Astrocyte (in vitro differentiated cells and primary cell): ENCODE measurements around the gene NUP62.

Source experiments
- EZH2 ChIP-seq: IDR thresholded peaks from 2 replicates; pipeline ENCODE4 v1.6.1; 2012; ENCODE audit warnings: mild to moderate bottlenecking, low read length, inconsistent platforms; ENCODE audit not compliant: insufficient read depth
- TF ChIP-seq, protein P1 (sequence below): IDR thresholded peaks from 2 replicates; pipeline ENCODE4 v1.5.1; 2011; ENCODE audit warnings: low read depth, mild to moderate bottlenecking, inconsistent platforms, low read length, moderate library complexity; ENCODE audit not compliant: insufficient read depth

DNA sequence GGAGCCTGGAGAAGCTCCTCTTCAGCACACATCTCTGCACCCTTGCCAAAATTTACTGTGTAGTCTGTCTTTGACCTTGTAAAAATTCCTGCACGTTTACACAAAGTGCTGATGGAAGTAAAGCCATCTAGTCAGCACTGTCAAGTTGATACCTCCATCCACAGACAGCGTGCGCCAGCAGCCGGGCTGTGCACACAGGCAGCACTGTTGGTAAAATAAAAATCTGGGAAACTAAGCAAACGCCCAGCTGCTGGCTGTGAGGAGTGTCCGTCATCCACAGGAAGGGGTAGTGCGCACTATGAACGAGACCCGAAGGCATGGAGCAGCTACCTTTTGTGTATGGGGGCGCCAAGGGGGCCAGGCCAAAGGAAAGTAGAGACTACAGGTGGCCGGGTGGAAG is 49.0 kb upstream of the NUP62 start:
- TF ChIP-seq, protein P1, sequence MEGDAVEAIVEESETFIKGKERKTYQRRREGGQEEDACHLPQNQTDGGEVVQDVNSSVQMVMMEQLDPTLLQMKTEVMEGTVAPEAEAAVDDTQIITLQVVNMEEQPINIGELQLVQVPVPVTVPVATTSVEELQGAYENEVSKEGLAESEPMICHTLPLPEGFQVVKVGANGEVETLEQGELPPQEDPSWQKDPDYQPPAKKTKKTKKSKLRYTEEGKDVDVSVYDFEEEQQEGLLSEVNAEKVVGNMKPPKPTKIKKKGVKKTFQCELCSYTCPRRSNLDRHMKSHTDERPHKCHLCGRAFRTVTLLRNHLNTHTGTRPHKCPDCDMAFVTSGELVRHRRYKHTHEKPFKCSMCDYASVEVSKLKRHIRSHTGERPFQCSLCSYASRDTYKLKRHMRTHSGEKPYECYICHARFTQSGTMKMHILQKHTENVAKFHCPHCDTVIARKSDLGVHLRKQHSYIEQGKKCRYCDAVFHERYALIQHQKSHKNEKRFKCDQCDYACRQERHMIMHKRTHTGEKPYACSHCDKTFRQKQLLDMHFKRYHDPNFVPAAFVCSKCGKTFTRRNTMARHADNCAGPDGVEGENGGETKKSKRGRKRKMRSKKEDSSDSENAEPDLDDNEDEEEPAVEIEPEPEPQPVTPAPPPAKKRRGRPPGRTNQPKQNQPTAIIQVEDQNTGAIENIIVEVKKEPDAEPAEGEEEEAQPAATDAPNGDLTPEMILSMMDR = no peak
- TF ChIP-seq EZH2 = no peak
